Endodermal cell (in vitro differentiated cells): ENCODE results near the gene SUN1. TPM values are rescaled to one million over a fixed set of nuclear protein-coding genes. Genes with fewer than 3 reads are reported as not detected.
A peak's percentile ranks its signal among the peaks of the same experiment; 100 is the strongest.

Experiments
- DNase-seq: peaks from one replicate; pipeline ENCODE4 v3.0.0-alpha.2; 2017
- H3K27ac ChIP-seq: 2 replicates; pipeline ENCODE4 v1.5.1; 2013; ENCODE audit warnings: mild to moderate bottlenecking, low read depth, low read length, moderate library complexity
- H3K27me3 ChIP-seq: 2 replicates; pipeline ENCODE4 v1.6.1; 2013; ENCODE audit warnings: mild to moderate bottlenecking, low read length, moderate library complexity; ENCODE audit not compliant: insufficient read depth, control insufficient read depth, poor library complexity, severe bottlenecking
- H3K36me3 ChIP-seq: 2 replicates; pipeline ENCODE4 v1.7.0; 2013; ENCODE audit warnings: mild to moderate bottlenecking, low read length, moderate library complexity; ENCODE audit not compliant: control insufficient read depth, insufficient read depth
- H3K4me1 ChIP-seq: one replicate; pipeline ENCODE4 v1.7.0; 2013; ENCODE audit warnings: low read length; ENCODE audit not compliant: control insufficient read depth, insufficient read depth
- H3K4me3 ChIP-seq: 2 replicates; pipeline ENCODE4 v1.5.1; 2013; ENCODE audit warnings: mild to moderate bottlenecking, low read length, moderate library complexity
- H3K9ac ChIP-seq: 2 replicates; pipeline ENCODE4 v1.6.1; 2013; ENCODE audit warnings: mild to moderate bottlenecking, low read length, moderate library complexity; ENCODE audit not compliant: poor library complexity, severe bottlenecking; ENCODE audit errors: extremely low read depth
- H3K9me3 ChIP-seq: 2 replicates; pipeline ENCODE4 v1.6.1; 2013; ENCODE audit warnings: mild to moderate bottlenecking, low read length, moderate library complexity; ENCODE audit not compliant: control insufficient read depth
- H3K27ac Mint-ChIP-seq: 2 replicates; pipeline ENCODE4 v1.8.0; 2020; ENCODE audit warnings: mixed read lengths
- H3K27me3 Mint-ChIP-seq: 2 replicates; pipeline ENCODE4 v1.8.0; 2021; ENCODE audit warnings: mild to moderate bottlenecking, mixed read lengths; ENCODE audit not compliant: insufficient read depth
- H3K36me3 Mint-ChIP-seq: 2 replicates; pipeline ENCODE4 v1.8.0; 2020; ENCODE audit warnings: low read depth, mixed read lengths
- H3K4me1 Mint-ChIP-seq: 2 replicates; pipeline ENCODE4 v1.8.0; 2020; ENCODE audit warnings: mixed read lengths
- H3K4me3 Mint-ChIP-seq: 2 replicates; pipeline ENCODE4 v1.8.0; 2020; ENCODE audit warnings: mild to moderate bottlenecking, moderate library complexity, mixed read lengths
- H3K9me3 Mint-ChIP-seq: 2 replicates; pipeline ENCODE4 v1.8.0; 2020; ENCODE audit warnings: mild to moderate bottlenecking, mixed read lengths
- CTCF ChIP-seq: fragments of 200-600 bp; sonication (generic); conservative IDR thresholded peaks from 2 replicates; pipeline ENCODE4 v1.5.0; 2021; ENCODE audit warnings: antibody characterized with exemption, mild to moderate bottlenecking
- WGBS, 2 experiments: methylation state at CpG; one replicate each; pipeline versions ENCODE4 v1.1.5 to v1.1.7; 2013; ENCODE audit warnings: missing lambda C conversion rate in 2 of 2, mixed read lengths in 1 of 2; ENCODE audit not compliant: insufficient coverage in 1 of 2, insufficient read length in 1 of 2; 5-methylcytosine and 5-hydroxymethylcytosine counted together
- total RNA-seq, 2 donors: library from RNA; stranded (reverse); fragmentation: NEBNext Ultra II Directional in 1 of 2; extraction: Animal tissue kit (Norgen Biotek cat#: 25700) in 1 of 2; gene quantifications; 2 replicates in 1 of 2; 3 replicates in 1 of 2; pipeline ENCODE4 v1.2.1, GENCODE V29; 2021

SUN1 gene
- total RNA-seq, 2 donors from 2014 or later: 133 to 136 TPM

DNA sequence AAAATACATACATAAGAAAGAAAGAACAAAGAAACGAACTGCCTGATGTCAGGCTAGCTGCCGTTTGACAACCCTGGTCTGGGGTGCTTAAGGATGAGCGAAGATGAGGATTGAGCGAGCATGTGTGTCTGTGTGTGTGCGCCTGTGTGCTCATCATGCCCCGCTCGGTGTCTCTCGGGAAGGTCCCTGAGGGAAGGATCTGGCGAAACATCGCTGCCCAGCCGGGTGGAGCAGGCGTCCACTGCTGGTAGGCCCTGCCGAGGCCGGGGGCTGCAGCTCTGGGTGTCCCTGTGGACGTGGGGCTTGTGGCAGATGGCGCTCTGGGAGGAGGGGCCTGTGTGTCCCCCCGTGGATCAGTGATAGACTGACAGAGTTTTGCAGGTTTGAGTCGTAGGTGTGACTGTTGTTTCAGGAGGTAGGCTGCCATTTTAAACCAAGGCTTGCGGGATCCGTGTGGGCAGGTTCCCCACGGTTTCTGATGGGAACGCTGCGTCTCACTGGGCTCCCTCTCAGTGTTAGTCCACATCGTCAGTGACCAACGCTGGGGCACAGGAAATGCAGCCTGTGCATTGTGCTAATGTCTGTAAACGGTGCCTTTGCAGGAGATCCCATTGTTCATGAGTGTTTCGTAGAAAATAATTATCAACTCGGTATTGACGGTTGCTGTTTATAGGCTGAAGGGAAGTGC is 5.9 kb upstream of the SUN1 start:
- Mint-ChIP-seq H3K36me3 (peaks cover 37% of the 10 kb centered on the region), H3K9me3 (no peaks in the 10 kb centered on the region), H3K27ac (peak overlapping the region; percentile 89), H3K4me1 (peaks cover 26% of the 10 kb centered on the region), H3K27me3 (no peaks in the 10 kb centered on the region), H3K4me3 (no peak overlapping the region)
- H3K36me3 ChIP-seq: peaks cover 13% of the 10 kb centered on the region
- 90 to 95% methylated on average over 23 to 29 of the region's 29 CpGs for WGBS, 2 experiments
- H3K9me3 ChIP-seq: no peaks in the 10 kb centered on the region
- H3K4me1 ChIP-seq: no peaks in the 10 kb centered on the region
- DNase-seq: peak; percentile 54
- no peak overlapping the region for H3K4me3 ChIP-seq
- H3K27me3 ChIP-seq: no peaks in the 10 kb centered on the region
- H3K9ac ChIP-seq: no peak overlapping the region
- peak overlapping the region; percentile 73 for H3K27ac ChIP-seq
- no peak for TF ChIP-seq CTCF

DNA sequence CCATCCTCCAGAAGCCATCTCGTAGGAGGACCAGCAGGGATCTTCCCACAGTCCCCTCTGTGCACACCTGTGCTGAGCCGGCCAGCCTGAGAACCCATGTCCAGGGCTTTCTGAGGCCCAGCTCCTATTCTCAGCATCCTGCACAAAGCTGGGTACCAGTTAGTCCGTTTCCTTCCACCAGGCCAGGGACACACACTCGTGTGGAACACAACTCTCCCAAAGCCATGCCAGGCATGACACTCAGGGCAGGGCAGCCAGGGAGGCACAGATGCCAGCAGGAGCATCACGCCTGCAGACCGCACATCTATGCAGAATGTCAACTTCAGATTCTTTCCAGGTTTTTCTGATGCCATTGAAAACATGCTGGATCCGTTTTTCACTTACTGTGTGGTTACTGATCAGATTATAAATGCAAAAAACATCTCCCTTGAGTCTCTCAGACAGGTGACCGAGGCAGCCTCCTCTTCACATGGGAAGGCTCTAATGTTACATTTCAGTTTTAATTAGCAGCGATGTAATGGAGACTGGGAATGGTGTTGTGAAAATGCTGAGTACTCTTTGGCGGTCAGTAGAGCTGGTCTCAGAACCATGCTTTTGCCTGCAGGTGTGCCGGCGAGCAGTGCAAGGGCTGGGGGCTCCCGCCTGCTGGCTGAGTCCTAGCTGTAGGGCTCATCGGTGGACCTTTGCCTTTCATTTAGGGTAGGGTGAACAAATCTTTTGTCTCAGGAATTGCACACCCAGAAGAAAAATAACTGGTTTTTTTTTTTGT is 3.3 kb upstream of the SUN1 start:
- Histone ChIP-seq H3K27ac (no peak overlapping the region), H3K4me1 (no peaks in the 10 kb centered on the region), H3K36me3 (peaks cover 19% of the 10 kb centered on the region), H3K27me3 (no peaks in the 10 kb centered on the region), H3K9ac (no peak overlapping the region), H3K4me3 (no peak overlapping the region), H3K9me3 (no peaks in the 10 kb centered on the region)
- no peak overlapping the region for H3K27ac Mint-ChIP-seq
- no peak for TF ChIP-seq CTCF
- no peaks in the 10 kb centered on the region for H3K27me3 Mint-ChIP-seq
- H3K4me1 Mint-ChIP-seq: peaks cover 18% of the 10 kb centered on the region
- 93 to 94% methylated on average over 13 to 14 of the region's 14 CpGs for WGBS, 2 experiments
- no peak overlapping the region for H3K4me3 Mint-ChIP-seq
- no peak for DNase-seq
- peaks cover 44% of the 10 kb centered on the region for H3K36me3 Mint-ChIP-seq
- H3K9me3 Mint-ChIP-seq: no peaks in the 10 kb centered on the region

GRCh38 chr7:830069-830468 is 2.2 kb upstream of the SUN1 start:
- peaks cover 42% of the 10 kb centered on the region for H3K36me3 Mint-ChIP-seq
- no peaks in the 10 kb centered on the region for H3K9me3 Mint-ChIP-seq
- Histone ChIP-seq H3K9ac (no peak overlapping the region), H3K4me1 (no peaks in the 10 kb centered on the region), H3K36me3 (peaks cover 19% of the 10 kb centered on the region), H3K27ac (no peak overlapping the region), H3K27me3 (no peaks in the 10 kb centered on the region), H3K4me3 (no peak overlapping the region), H3K9me3 (no peaks in the 10 kb centered on the region)
- 83 to 100% methylated on average over 5 to 11 of the region's 12 CpGs for WGBS, 2 experiments
- DNase-seq: no peak
- peak overlapping the region; percentile 61 for H3K27ac Mint-ChIP-seq
- peaks cover 18% of the 10 kb centered on the region for H3K4me1 Mint-ChIP-seq
- no peak overlapping the region for H3K4me3 Mint-ChIP-seq
- H3K27me3 Mint-ChIP-seq: no peaks in the 10 kb centered on the region
- TF ChIP-seq CTCF: no peak
